ENCODE results near the gene SLC6A4.
A peak's percentile ranks its signal among the peaks of the same experiment; 100 is the strongest.
"Not testable (repeated sequence)": the region's sequence is repeated elsewhere in the genome, so short reads cannot be mapped to it uniquely, and the experiment has no call there.

Gene SLC6A4

GRCh38 chr17:30219315-30219714 is 16.2 kb downstream of the SLC6A4 start:
- DNase-seq (ENCODE audit: low spot score), result no peak

- no peak for DNase-seq (ENCODE audit: low spot score)
Observed at GRCh38 chr17:30218799-30219198, 16.7 kb downstream of the SLC6A4 start.

GRCh38 chr17:30217746-30218245 is 17.7 kb downstream of the SLC6A4 start:
- no peak for DNase-seq (ENCODE audit: low spot score)

- no peak for DNase-seq (ENCODE audit: low spot score)
Observed at GRCh38 chr17:30217054-30217453, 18.4 kb downstream of the SLC6A4 start.

GRCh38 chr17:30212750-30213149 is 22.7 kb downstream of the SLC6A4 start:
- no peak for DNase-seq (ENCODE audit: low spot score)

- no peak for DNase-seq (ENCODE audit: low spot score)
Observed at GRCh38 chr17:30211371-30211770, 24.1 kb downstream of the SLC6A4 start.

GRCh38 chr17:30210901-30211300 is 24.6 kb downstream of the SLC6A4 start:
- no peak for DNase-seq (ENCODE audit: low spot score)

GRCh38 chr17:30210366-30210765 is 25.1 kb downstream of the SLC6A4 start:
- DNase-seq (ENCODE audit: low spot score), result no peak

GRCh38 chr17:30209930-30210329 is 25.6 kb downstream of the SLC6A4 start:
- no peak for DNase-seq (ENCODE audit: low spot score)

GRCh38 chr17:30208214-30208613 is 27.3 kb downstream of the SLC6A4 start:
- DNase-seq (ENCODE audit: low spot score), result no peak

GRCh38 chr17:30207655-30208054 is 27.8 kb downstream of the SLC6A4 start:
- DNase-seq (ENCODE audit: low spot score), result no peak

- no peak for DNase-seq (ENCODE audit: low spot score)
Observed at GRCh38 chr17:30203471-30203981, 32.0 kb downstream of the SLC6A4 start.

- not testable (repeated sequence) for DNase-seq (ENCODE audit: low spot score)
Observed at GRCh38 chr17:30200656-30201055, 34.8 kb downstream of the SLC6A4 start.

- DNase-seq (ENCODE audit: low spot score), result no peak
Observed at GRCh38 chr17:30200106-30200505, 35.4 kb downstream of the SLC6A4 start.

GRCh38 chr17:30199600-30199999 is 35.9 kb downstream of the SLC6A4 start:
- peak; percentile 26 for DNase-seq (ENCODE audit: low spot score)

- DNase-seq (ENCODE audit: low spot score), result no peak
Observed at GRCh38 chr17:30197416-30197815, 38.1 kb downstream of the SLC6A4 start.

- no peak for DNase-seq (ENCODE audit: low spot score)
Observed at GRCh38 chr17:30196504-30196903, 39.0 kb downstream of the SLC6A4 start.

- no peak for DNase-seq (ENCODE audit: low spot score)
Observed at GRCh38 chr17:30191072-30191471, 44.4 kb downstream of the SLC6A4 start.

- no peak for DNase-seq (ENCODE audit: low spot score)
Observed at GRCh38 chr17:30188211-30188939, 47.1 kb downstream of the SLC6A4 start.

- DNase-seq (ENCODE audit: low spot score), result no peak
Observed at GRCh38 chr17:30187573-30187972, 47.9 kb downstream of the SLC6A4 start.

GRCh38 chr17:30186761-30187160 is 48.7 kb downstream of the SLC6A4 start:
- no peak for DNase-seq (ENCODE audit: low spot score)

- DNase-seq (ENCODE audit: low spot score), result no peak
Observed at GRCh38 chr17:30176855-30177254, 58.6 kb downstream of the SLC6A4 start.

GRCh38 chr17:30174556-30174955 is 60.9 kb downstream of the SLC6A4 start:
- DNase-seq (ENCODE audit: low spot score), result no peak

GRCh38 chr17:30173649-30174048 is 61.8 kb downstream of the SLC6A4 start:
- no peak for DNase-seq (ENCODE audit: low spot score)

Measured in AG20443 (cell line).